Hematopoietic multipotent progenitor cell treated with erythropoietin and hydrocortisone succinate and interleukin-3 and kit ligand, for 6 days (in vitro differentiated cells): Measurements from ENCODE around the gene ANKRD6.
A peak's percentile ranks its signal among the peaks of the same experiment; 100 is the strongest.

ENCODE experiments used
- DNase-seq: peaks from one replicate; pipeline ENCODE4 v3.0.0-alpha.2; 2015

The ANKRD6 gene

DNA sequence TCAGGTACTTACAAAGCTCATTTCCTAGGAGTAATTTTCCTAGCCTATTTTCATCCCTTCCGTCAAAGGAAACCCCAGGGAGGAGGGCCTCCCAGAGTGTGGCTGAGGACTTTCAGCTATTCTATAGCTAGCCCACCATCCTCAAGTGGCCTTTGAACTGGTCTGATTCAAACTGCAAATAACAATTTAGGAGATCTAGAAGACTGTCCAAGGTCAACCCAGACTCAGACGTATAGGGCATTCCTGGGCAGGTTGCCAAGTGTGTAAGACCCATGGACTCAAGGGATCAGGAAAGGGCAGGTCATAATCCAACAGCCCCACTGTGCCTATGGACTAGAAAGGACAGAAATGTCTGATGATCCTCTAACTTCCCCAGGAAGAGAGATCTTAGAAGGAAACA, 18.7 kb upstream of the ANKRD6 start:
- no peak for DNase-seq

DNA sequence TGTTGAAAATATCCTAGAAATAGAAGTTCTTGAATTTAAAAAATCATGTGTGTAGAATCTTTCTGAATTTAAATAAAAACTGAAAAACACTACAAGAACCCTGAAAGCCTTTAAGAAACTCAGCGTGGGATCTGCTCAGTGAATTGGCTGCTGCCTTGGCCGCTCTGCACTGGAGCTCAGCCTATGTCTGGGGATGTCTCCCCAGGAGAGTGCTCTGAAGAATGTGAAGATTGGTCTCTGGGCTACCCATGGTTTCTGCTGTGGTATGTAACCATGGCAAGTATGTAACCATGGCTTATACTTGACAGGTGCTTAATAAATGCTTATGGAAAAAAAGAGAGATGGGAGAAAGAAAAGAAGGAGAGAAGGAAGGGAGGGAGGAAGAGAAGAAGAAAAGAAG, 17.8 kb upstream of the ANKRD6 start:
- DNase-seq = no peak

DNA sequence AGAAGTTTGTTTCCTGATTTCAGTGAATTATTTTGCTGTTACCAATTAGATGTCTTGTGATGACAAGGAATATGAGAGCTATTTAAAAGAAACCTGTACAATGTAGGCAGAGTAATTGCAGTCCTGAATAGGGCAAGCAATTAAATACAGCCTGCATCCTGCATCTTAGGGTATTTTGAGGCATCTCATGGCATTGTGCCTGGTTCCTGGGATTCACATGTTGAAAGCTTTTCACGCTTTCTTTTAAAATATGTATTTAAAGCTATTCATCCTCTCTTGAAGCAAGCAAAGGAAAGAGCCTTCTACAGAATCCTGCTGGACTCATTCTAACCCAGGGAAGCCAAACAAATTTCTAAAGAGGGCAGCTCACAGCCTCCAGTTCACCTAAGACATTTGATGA, 16.2 kb upstream of the ANKRD6 start:
- no peak for DNase-seq

DNA sequence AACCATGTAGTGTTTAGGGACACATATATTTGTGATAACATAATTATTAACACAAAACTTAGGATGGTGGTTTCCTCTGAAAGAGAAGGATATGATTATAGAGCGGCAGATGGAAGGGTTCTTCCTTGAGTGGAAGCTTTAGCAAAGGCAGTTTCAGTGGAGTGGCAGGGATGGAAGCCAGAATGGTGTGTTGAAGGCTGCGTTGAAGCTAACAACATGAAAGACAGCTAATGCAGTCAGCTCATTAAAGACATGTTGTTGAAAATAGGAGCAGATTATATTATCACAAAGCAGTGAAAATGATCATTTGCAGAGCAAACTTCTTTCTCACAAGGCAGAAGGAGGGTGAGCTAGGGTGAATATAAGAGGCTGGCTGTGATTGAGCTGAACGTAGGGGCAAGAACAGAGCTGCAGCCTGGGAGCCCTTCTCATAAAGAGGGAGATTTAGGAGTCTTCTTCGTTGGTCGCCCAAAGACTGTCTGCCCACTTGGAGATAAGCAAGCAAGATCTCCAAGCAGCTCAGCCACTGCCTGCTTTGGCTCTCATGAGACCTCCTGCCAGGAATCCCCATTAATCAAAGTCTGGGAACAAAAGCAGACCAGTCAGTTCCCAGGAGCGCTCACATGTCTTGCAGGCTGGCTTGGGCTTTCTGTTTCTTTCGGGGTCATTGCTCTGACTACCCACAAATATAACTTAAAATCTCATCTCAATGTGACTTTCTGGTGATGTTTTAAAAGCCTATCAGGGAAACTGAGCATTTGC, 2.6 kb upstream of the ANKRD6 start:
- no peak for DNase-seq

DNA sequence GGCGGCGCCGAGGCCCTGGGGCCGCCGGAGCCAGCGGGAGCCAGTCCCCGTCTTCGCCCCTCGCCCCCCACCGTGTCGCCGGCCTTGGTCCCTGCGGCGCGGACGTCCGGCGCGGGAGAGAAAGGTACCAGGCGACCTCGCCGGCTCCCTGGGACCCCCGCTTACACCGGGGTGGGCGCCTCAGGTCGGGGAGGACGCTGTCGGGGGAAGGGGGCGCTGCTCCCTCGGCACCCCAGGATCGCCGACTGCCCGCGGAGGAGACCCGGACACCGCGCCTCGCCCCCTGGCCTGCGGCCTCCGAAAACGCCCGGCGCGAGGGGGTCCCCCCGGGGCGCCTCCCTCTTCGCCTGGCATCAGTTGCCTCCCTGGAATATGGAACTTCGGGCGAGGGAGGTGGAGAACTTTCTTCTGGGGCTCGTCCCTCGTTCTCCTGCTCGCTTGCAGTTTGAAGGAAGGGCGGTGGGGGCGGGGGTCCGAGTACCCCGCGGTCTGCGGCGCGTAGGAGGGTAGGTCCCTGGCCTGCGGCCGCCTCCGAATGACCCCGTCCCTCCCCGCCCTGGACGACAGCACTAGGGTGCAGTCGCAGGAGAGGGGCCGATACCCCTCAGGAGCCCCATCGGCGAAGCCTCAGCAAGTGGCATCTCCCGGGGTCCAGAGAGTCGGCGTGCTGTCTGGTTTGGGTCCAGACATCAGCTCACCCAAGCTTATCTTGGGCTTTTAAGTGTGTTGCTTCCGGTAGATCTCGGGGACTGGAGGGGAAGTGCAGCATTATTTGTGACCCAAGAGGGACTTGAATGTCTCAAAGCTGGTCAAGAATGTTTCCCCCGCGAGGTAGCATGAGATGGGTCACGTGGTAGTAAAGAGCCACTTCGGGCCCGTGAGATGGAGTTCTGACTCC, 549 bp downstream of the ANKRD6 start:
- DNase-seq = peak; percentile 65

DNA sequence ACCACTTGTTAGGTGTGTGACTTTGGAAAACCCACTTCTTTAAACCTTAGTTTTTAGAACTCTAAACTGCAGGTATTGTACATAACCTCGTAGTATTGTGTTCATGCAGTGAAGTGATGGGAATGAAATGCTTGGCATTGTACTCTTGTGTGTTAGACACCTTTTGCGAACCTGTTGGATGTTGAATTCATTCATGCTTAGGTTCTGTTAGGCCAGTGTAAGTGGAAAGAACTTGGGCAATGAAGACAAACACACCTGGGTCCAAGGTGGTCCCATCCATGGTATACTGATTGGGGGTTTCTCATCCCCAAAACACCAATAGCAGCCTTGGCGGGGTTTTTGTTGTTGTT, 1.2 kb downstream of the ANKRD6 start:
- no peak for DNase-seq

DNA sequence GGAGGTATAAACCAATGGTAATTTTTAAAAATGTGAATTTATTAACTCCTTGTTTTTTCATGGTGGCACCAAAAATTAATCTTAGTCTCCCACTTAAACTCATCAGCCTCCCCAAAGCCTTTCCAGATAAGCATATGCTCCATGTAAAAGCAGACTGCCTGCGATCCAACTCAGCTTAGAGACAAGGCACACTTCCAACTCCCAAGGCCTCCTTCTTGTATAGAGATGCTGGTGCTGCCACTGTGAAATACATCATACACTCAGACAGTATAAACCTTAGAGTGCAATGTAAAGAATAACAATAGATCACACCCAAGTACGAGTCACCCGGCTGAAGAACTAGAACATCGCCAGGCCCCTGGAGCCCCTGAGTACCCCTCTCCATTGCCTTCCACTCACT, 2.0 kb downstream of the ANKRD6 start:
- no peak for DNase-seq

DNA sequence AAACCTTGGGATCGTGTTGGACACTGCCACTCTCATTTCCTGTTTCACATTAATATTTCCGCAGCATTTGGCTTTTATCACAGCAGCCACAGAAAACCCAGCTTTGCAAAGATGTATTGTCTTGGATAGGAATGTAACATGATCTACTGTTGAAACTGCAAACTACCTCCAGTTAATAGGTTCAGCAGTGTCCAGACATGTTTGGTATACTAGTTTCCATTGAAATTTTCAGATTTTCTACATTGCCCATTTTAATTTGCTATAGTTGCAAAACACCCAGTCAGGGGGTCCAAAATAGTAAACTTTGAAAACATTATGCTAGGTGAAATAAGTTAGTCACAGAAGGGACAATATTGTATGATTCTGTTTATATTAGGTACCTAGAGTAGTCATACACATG, 3.3 kb downstream of the ANKRD6 start:
- no peak for DNase-seq

DNA sequence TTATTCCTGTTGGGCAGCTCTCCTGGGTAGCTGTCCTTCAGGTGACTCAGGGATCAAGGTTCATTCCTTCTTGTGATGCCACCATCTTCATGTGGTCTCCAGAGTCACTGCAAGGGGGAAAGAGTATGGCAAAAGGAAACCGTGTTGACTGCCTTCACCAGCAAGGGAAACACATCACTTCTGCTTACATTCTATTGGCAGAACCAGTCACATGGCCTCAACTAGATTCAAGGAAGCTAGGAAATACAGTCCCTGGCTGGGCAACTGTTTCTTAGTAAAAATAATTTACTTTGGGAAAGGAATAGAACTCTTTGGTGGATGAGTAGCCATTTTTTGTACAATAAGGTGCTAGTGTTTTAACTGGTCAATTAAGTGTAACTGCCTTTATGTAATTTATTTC, 5.3 kb downstream of the ANKRD6 start:
- no peak for DNase-seq

DNA sequence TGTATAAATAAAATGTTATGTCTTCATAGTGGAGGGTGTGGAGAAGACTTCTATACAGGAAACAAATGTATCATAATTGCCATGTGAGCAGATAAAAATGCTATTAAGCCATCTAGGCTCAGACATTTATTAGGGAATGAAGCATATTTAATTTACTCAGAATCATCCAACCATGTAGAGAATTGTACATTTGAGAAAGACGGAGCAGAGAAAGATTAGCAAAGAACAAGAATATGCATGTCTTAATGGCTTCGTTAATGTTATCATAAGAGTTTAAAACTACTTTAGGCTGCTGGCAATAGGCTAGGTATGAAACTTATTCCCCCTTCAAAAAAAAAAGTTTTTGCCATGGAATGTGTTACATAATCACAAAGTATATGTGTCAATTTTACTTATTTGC, 6.1 kb downstream of the ANKRD6 start:
- DNase-seq = no peak

DNA sequence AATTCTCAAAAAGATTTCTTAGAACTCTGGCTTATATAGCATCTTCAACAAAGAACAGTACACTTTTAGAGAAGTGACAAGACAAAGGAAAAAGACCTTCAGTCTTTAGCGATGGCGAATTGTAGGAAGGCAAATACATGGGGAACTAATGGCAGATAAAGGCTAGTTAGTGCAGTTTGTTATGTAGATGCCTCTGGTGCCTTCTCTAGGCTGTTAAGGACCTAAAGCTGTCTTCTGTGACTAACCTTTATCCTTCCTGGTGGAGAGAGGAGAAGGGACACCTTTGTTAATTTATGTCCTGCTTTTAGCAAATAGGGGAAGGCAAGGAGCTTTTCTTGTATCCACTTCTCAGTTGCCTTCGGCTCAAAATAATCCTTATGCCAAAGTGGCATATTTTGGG, 7.2 kb downstream of the ANKRD6 start:
- no peak for DNase-seq

DNA sequence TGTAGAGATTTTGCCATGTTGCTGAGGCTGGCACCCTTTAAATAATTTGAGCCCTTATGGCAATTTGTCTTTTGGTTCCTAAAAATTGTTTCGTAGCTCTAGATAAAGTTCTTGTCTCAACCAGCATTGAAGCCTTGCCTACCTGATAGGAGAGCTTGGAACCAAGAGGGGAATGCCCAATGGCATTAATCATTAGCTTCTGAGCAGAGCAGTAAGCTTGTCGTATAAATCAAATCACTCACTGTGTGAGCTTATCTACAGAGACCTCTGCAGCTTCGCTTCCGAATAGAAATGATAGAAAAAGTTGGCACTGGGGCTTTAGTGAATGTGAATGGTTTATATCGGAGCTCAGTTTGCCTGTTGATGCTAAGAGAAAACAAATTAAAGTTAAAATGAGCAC, 10.7 kb downstream of the ANKRD6 start:
- no peak for DNase-seq

DNA sequence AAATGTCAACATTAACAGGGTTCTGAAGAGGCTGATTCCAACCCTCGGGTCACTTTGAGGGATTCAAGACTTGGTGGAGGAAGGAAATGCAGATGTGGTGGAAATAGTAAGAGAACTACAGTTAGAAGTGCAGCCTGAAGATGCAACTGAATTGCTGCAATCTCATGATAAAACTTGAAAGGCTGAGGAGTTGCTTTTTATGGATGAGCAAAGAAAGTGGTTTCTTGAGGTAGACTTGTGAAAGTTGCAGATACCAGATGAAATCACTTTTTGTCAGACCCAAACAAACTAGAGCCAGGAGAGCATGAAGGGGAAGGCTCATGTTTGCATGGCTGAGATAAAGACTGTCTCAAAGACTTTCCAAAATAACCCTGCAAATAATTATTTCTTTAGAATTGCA, 16.2 kb downstream of the ANKRD6 start:
- DNase-seq = no peak

DNA sequence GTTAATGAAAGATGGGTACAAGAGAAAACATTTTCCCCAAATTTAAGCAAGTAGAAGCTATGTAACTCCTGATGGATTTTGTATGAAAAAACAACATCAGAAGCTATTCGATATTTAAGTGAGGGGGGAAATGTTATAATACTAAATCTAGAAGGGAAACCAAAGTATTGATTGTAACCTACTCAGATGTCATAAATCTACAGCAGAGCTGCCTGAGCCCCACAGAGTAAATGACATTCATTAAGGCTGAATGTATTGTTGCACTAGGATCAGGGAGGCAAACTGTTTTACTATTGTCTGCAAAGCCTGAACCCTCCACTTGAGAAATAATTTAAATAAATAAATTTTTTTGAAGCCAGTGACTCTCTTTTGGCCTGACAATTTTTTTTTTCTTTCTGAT, 19.3 kb downstream of the ANKRD6 start:
- DNase-seq = no peak

DNA sequence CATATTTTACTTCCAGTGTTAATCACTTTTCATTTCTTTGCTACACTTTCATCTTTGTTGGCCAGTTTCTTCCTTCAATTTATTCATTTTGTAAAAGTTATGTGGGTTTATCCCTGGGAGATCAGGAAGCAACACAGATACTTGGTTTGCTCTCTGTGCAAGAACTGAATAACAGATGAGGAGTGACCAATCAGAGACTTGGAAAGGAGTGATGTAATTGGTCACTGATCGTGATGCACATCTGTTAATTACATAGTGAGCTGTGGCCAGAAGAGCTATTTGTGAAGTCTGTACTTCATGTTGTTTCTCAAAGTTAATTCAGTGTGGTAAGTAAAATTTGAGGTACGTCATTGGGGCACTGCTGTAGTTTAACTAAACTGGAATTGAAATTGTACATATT, 21.3 kb downstream of the ANKRD6 start:
- no peak for DNase-seq

DNA sequence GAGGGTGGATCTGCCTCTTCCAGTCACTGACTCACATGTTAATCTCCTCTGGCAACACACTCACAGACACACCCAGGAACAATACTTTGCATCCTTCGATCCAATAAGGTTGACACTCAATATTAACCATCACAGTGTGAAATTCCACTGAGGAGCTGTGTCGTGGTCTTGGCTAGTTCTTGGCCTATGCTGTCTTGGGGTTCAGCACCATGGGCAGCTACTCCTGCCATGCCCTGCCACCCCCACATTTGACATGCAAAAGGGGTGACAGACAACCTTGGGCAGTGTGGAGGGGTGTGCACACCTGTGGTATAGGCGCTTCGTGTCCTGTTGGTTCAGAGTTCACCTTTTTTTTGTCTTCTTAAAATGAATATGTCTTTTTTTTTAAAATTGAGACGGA, 25.8 kb downstream of the ANKRD6 start:
- peak; percentile 39 for DNase-seq

DNA sequence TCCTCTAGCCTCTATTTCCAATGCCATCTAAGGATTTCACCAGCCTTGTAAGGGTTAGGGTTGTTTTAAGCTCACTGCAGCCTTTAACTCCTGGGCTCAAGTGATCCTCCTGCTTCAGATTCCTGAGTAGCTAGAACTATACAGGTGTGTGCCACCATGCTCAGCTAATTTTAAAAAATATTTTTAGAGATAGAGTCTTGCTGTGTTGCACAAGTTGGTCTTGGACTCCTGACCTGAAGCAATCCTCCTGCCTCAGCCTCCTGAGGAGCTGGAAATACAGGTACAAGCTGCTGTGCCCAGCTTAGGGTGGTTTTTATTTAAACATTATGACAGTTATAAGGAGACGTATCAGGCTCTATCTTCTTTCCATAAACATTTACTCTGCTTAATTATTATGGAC, 26.5 kb downstream of the ANKRD6 start:
- DNase-seq = no peak

DNA sequence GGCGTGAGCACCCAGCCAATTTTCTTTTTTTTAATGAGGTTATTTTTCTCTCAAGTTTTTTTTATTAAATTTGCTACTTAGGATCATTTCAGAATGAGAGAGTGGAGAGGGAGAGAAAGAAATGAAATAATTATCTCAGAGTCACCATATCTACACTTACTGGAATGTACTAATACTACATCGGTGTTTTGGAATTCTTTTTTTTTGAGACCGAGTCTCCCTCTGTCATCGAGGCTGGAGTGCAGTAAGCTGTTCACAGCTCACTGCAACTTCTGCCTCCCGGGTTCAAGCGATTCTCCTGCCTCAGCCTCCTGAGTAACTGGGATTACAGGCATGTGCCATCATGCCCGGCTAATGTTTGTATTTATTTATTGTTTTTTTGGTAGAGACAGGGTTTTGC, 27.8 kb downstream of the ANKRD6 start:
- no peak for DNase-seq

DNA sequence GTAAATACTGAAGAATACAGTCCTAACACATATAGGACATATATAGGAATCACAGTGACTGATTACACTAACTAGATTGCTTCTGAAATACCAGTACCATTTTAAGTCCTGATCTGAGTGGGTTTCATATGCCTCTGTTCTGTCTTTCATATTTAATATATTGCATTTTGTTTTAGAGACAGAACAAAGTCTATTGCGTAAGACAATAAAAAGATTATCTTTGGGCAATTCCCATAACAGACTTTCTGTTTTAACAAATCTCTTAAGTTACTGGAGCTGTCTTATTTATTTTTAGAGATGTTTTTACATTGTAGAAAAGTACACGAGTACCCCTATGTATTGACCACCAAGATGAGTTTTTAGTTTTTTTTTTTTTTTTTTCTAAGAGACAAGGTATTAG, 29.6 kb downstream of the ANKRD6 start:
- DNase-seq = no peak

DNA sequence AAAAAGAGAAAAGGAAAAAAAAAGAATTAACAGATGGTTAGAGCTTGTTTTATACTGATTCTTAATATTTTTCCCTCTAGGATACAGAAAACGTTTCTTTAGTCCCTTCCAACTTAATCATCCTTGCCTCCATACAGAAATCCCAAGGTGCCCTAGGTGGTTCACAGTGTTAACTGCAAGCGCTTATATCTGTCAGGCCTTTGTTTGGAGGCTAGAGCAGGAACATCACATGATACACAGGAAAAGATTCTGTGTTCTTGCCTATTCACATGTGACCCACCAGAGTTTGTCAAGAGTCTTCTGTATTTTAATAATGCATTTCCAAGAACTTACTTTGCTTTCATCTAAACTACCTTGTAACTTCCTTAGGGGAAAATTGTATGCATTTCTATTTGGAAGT, 31.3 kb downstream of the ANKRD6 start:
- no peak for DNase-seq

DNA sequence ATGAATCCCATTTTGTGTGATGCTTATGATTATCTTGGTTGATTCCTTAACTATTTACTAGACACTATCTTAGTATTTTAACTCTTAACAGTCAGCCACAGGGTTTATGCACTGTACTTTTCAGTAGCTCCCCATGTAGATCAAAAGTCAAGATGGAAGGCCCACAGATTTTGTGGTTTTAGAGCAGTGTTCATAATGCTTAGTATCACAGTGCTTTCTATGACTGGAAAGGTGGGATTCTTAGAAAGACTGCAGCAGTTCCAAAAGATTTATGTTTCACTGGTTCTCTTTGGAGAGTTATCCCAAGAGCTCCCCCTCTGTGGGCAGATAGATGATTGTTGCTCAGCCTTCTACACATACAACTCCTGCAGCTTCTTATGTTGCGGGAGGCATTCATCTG, 34.5 kb downstream of the ANKRD6 start:
- DNase-seq = no peak

DNA sequence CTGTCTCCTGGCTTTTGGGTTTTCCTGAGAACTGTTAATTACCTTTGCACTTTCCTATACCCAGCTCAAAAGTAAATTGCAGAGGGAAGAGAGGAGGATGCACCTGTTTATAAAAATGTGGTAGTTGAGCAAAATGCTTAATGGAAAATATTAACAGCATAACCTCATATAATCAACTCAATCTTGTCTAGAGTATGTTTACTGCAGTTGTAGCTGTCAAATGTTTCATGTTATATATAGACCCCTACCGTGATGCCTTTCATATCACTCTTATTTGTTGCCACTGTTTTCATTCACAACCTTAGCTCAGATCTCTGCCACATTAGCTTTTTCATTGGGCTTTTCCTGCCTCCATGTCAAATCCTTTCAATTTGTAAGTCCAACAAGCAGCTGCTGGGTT, 36.0 kb downstream of the ANKRD6 start:
- no peak for DNase-seq

DNA sequence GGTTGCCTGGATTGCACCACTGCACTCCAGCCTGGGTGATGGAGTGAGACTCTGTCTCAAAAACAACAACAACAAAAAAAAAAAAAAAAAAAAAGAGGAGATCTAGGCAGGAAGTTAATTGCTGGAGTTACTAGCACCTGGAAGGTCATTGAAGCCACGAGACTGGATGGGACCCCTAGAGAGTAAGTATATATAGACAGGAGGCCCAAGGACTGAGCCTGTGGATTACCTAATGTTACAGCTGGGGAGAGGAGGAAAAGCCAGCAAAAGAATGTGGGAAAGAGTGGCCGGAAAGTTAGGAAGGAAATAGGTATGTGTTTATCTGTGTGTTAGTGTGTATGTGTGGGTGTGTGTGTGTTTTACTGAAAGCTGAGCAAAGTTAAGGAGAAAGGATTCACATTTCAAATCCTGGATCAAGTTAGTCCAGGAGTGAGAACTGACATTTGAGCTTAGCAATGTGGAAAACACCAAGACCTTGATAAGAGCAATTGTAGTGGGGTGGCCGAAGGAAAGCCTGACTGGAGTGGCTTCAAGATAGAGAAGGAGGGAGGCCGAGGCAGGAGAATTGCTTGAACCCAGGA, 38.4 kb downstream of the ANKRD6 start:
- DNase-seq = no peak

DNA sequence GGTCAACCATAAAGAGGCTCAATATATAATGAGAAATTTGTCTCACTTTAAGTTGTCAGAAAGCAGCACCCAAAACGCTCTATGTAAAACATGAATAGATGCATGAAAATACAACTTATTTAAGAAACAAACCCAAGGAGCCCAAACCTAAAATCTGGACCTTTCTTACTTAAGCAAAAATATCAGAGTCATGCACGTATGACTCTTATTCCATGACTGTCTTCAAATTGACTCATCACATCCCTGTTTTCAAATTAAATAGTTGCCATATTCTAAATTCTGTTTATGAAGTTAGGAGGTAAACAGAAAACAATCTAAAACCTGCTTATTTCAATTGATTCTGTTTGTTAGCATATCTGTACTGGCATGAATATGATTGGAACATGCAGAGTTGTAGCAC, 42.1 kb downstream of the ANKRD6 start:
- no peak for DNase-seq
